NCI-H2029 (cell line): Measurements from ENCODE around the gene DPH5.
"Not testable (repeated sequence)": the region's sequence is repeated elsewhere in the genome, so short reads cannot be mapped to it uniquely, and the experiment has no call there.

Experiments
- DNase-seq: peaks from one replicate; lab custom pipeline; 2025; lab: John Stamatoyannopoulos, UW

The DPH5 gene

GRCh38 chr1:100982793-100983192, 42.8 kb downstream of the DPH5 start:
- DNase-seq, result no peak

GRCh38 chr1:100979631-100980030, 46.0 kb downstream of the DPH5 start:
- no peak for DNase-seq

- DNase-seq, result no peak
These were observed 48.6 kb downstream of the DPH5 start for GRCh38 chr1:100976936-100977335.

- DNase-seq, result no peak
These were observed 53.4 kb downstream of the DPH5 start for GRCh38 chr1:100972185-100972584.

GRCh38 chr1:100971021-100971420, 54.6 kb downstream of the DPH5 start:
- DNase-seq, result no peak

GRCh38 chr1:100969327-100969726, 56.3 kb downstream of the DPH5 start:
- DNase-seq, result no peak

GRCh38 chr1:100968621-100969020, 57.0 kb downstream of the DPH5 start:
- DNase-seq, result no peak

- no peak for DNase-seq
These were observed 65.5 kb downstream of the DPH5 start for GRCh38 chr1:100960098-100960497.

- DNase-seq, result no peak
These were observed 66.0 kb downstream of the DPH5 start for GRCh38 chr1:100959502-100960060.

GRCh38 chr1:100955322-100955721, 70.3 kb downstream of the DPH5 start:
- DNase-seq, result no peak

GRCh38 chr1:100953960-100954730, 71.4 kb downstream of the DPH5 start:
- DNase-seq, result no peak

- not testable (repeated sequence) for DNase-seq
These were observed 72.6 kb downstream of the DPH5 start for GRCh38 chr1:100952970-100953369.

- DNase-seq, result no peak
These were observed 73.4 kb downstream of the DPH5 start for GRCh38 chr1:100952104-100952745.

- no peak for DNase-seq
These were observed 74.8 kb downstream of the DPH5 start for GRCh38 chr1:100950781-100951180.

GRCh38 chr1:100950337-100950736, 75.2 kb downstream of the DPH5 start:
- DNase-seq, result no peak

GRCh38 chr1:100949515-100950158, 75.9 kb downstream of the DPH5 start:
- DNase-seq, result peak; percentile 90

GRCh38 chr1:100948721-100949405, 76.7 kb downstream of the DPH5 start:
- not testable (repeated sequence) for DNase-seq

- not testable (repeated sequence) for DNase-seq
These were observed 77.8 kb downstream of the DPH5 start for GRCh38 chr1:100947816-100948215.

- DNase-seq, result not testable (repeated sequence)
These were observed 79.5 kb downstream of the DPH5 start for GRCh38 chr1:100946064-100946463.

- DNase-seq, result no peak
These were observed 82.1 kb downstream of the DPH5 start for GRCh38 chr1:100943533-100943932.

GRCh38 chr1:100942304-100943046, 83.1 kb downstream of the DPH5 start:
- no peak for DNase-seq
